Stimulated activated CD4-positive, alpha-beta T cell treated with anti-CD3 and anti-CD28 coated beads, Interleukin-4, amount 100 ng/mL, for 1 hour (primary cell): ENCODE results near the gene KIF26B.

Source experiments
- DNase-seq: peaks from one replicate; pipeline ENCODE4 v3.0.0-alpha.2; 2020

The KIF26B gene

DNA sequence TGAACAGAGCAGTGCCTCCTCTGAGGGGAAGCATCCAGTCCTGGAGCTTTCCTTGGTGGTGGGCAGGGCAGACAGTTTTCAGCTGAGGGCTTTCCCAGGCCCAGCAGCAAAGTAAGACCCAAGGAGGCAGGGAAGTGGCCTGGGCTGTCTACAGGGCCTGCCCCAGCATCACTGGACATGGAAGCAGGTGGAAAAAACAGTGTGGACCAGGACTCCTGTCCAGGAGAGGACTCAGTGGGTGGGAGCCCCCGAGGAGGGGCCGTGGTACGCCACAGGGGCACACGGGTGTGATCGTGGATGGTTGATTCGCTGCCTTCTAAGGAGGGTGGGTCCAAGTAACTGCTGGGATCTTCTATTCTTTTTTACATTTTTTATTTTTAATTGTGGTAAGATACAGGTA, 387.6 kb downstream of the KIF26B start:
- DNase-seq: no peak

DNA sequence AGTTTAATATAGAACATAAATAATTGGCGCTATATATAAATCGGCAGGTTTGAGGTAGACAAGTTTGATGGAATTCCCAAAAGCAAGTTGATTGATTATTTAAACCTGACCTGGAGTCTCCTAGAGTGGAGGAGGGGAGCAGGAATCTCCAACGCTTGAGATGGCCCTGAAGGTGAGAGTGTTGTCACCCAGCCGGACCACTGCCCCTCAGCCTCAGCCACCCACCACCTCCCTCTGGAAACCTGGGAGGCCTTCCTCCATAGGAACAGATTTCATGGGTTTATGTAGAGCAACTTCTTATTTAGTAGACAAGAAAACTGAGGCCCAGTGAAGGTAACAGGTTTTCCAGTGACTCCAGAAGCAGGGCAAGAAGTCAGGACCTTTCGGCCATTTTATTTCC, 389.5 kb downstream of the KIF26B start:
- no peak for DNase-seq

DNA sequence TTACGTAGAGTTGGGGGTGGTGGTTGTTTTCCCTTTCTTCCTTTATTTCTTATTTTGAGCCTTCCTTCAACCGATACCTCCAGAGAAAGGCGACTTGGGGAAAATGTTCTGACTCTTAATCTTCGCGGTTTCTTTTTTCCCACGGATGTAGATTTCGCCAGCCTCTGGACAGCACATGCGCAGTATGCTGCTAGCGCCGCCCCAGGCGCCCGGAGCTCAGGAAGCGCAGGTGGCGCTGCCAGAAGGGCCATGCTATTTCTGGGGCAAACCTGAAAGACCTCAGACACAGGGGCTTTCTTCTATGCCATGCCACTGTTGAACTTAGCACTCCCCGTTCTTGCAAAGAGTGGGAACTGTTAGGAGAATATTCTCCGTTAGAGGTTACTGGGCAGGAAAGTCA, 392.1 kb downstream of the KIF26B start:
- DNase-seq: no peak

DNA sequence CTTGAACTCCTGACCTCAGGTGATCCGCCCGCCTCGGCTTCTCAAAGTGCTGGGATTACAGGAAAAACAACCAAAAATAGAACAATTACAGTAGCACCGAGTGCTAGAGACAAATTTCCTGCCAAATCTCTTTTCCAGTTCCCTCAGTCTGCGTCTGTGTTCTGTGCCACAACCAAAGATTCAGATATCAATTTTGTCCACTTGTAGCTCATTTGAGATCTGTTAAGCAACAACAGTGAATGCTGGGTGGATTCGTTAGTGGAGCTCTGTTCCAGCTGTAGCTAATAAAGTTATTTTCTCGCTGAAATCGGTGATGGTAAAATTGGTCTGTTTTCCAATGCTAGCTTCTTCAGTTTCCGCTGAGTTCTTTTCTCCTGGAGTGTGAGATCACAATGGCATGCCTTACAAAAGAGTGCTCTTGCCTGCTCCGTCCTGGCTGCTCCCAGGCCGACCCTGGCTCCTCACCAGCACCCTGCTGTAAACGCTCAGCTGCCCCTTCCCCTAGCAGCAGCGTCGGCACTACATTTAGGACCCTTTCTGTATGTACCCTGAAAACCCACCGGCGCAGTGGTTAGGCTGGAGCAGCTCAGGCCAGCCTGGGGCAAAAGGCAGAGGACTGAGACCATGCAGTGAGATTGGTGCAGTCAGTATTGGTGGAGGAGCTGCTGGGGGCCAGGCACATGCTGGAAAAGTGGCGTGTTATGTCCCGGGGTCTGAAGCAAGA, 395.4 kb downstream of the KIF26B start:
- DNase-seq: no peak

DNA sequence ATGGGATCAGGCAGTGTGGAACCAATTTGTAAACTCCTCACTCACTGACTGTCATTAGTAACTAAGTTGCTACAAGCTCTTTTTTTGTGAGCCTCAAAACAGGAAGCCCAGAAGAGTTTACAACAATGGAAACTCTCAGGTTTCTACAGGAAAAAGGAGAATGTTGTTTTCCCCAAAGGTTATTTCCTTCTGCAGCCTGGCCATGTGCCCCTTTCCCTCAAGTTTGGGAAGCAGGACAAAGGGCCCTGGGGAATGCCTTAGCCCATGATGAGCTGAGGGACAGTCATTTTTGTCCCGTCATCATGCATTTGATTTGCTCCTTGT, 395.9 kb downstream of the KIF26B start:
- no peak for DNase-seq

DNA sequence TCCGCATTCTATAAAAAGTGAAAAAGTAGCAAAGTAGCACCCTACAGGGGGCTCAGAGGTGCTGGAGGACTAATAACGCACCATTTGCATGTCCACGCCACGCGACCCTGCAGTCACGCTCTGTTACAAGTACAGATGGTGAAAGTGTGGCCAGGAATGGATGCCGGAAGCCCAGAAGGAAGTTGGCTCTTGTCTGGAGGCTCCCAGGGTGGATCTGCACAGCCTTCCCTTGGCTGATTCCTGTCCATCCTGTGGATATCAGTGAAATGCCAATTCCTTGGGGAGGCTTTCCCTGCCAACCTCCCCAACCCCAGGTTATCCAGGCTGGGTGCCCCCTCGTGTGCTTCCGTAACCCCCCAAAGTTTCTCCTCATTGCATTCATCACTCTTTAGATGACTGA, 396.8 kb downstream of the KIF26B start:
- no peak for DNase-seq

DNA sequence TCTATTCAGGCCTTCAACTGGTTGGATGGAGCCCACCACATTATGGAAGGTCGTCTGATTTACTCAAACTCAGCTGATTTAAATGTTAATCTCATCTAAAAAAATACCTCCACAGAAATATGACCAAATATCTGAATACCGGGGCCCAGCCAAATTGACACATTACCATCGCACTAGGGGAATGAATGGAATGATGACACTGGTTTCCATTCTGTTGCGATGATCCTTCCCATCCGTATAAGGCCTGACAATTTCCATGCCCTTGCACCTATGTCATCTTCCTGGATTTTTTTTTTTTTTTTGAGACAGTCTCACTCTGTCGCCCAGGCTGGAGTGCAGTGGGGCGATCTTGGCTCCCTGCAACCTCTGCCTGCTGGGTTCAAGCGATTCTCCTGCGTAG, 397.5 kb downstream of the KIF26B start:
- no peak for DNase-seq

DNA sequence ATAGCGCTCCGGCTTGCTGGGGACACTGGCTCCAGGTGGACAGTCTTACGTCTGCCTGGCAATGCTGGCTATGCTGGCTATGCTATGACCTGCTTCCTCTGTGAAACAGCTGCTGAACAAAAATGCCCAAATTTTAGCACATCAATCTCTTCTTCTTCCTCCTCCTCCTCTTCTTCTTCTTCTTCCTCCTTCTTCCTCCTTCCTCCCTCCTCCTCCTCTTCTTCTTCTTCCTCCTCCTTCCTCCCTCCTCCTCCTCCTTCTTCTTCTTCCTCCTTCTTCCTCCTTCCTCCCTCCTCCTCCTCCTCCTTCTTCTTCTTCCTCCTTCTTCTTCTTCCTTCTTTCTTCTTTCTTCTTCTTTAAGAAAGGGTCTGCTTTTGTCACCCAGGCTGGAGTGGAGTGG, 401.3 kb downstream of the KIF26B start:
- no peak for DNase-seq

DNA sequence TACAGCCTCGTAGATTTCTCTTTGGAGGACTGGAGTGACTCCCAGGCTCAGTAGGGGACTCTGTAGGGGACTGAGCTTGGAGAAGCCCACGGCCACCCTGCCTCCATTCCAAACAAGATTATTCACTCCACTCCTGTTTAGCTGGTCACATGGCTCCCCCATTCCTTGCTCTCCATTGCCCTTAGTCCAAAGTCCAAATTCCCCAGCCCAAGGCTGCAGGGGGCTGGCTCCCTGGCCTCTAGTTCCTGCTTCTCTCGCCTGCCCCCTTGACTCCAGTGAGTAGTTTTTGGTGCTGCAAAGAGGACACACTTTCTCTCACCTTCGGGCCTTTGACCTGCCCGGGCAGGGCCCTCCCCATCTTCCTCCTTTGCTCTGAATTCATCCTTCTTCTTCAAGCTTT, 403.3 kb downstream of the KIF26B start:
- DNase-seq: no peak

DNA sequence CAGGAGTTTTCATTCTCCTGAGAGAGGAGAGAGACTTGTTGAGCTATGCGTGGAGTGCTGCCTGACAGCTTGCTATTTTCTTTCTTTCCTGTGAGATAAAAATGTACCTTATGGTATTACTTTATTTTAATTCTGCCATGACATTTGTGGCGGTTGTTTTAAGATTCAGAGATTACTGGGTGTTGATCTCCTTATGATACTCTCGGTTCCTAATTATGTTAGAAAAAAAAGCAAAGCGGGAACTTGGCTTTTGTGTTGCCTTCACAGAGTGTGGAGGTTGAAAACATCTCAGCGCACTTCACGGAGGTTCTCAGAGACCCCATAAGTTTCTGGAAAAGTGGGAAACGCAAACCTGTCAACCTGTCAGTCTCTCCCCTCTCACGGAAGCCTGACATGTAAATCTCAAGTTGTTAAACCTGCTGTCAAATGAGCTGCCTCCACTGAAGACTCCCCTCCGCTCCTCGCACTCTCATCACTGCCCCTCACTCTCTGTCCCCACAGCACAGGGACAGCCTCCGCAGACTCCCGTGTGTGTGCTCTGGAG, 405.6 kb downstream of the KIF26B start:
- no peak for DNase-seq

DNA sequence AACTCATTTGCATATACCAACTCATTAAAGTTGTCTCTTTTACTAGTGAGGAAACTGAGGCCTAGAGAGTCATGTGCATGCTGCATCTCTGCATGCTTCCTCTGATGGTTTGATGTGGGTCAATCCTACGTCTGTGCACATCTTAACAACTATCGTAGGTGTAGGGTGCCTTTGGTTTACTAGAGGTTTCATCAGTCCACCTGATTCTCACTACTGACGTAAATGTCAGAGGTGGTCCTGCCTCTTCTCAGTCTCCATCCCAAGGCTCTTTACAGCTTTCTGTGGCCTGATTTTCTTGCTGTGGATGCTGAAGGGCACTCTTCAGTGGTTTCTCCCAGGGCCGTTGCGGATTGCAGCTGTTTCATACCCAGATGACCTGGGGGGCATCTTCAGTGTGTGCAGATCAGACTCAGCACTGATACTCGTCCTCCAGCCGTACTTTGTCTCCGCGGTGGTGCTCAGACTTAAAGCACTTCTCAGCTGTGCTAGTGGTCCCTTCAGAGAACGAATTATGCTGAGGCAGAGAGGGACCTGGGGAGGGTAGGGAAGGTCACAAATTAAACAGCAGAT, 407.0 kb downstream of the KIF26B start:
- DNase-seq: no peak

DNA sequence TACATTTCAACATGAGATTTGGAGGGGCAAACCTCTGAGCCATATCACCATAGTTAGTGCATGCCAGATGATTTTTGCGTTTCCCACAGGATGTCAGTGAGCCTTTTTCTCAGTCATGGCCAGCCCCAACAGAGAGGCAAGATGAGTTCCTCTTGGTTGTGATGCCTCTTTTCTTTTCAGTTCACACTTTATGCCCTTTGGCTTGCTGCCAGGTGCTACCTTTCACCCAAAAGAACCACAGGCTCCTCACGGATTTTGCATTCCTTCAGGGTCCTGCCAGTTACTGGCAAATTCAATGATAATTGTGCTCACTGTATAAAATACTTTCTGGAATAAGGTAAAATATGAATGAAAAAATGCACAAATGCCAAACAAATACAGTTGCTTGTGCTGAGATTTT, 411.3 kb downstream of the KIF26B start:
- DNase-seq: no peak

DNA sequence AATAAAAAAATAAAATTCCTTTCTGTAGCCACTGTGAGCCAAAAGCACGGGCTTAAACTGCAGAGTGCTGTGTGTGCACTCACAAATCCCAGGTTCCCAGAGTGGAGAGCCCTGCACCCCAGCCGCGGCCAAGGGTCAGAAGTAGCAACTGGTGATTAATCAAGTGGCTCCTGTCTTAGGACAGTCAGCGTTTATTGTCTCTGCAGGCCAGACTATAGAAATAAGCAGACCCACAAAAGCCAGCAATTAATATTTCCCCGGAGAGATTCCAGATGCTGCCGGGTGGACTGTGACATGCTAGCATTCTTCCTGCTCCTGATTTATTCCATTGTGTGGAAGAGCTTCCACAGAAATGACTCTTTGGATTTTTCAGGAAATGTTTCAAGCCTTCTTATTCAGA, 412.2 kb downstream of the KIF26B start:
- DNase-seq: no peak

DNA sequence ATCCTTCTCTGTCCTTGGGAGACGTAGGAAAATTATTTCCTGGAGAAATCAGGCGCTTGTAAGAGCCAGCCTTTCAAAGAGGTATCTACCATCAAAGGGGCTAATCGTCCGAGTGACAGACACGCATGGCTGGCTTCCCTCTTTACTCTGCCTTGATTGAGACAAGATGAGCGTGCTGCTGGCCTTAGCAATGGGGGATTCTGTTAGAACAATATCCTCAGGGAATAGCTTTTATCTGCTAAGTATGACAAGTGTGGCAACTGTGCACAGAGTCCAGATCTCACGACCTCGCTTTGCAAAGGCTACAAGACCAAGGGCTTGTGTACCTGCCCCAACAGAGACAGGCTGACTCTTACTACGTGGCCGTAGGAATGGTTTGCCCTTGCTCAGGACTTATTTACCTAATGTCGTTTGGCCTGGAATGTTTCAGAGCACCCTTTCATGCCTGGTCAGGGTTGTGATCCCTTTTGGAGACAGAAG, 417.1 kb downstream of the KIF26B start:
- no peak for DNase-seq

DNA sequence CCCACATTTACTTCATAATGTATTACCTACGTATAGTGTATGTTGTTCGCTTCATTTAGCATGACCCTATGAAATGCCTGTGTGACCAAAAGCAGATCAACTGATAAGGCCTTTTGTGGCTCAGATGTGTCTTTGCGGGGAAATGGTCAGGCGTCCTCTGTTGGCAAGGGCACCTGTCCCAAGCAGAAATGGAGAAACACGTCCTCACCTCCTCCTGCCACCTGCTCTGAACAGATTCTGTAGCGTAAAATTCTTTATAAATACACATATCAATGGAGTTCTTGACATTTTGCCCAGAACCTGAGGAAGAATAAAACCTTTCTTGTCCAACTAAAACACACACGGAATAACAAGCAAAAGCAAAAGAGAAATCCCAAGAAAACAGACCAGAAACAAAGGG, 417.9 kb downstream of the KIF26B start:
- no peak for DNase-seq

DNA sequence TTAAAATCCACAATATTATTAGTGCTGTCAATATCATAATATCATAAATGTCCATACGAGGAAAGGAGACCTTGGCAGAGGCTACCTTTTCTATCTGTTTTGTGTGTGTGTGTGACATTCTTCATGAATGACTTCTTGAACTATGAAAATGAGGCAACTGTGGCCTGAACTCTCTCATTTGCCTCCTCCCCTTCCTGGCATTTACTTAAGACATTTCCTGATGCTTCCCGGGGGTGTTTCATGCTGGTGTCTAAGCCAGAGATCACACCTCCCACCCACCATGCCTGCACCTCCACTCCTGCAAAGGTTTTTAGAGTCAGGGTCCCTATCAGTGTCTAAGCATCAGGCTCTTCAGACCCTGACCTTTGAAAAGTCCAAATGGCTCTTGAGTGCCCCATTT, 420.9 kb downstream of the KIF26B start:
- no peak for DNase-seq

DNA sequence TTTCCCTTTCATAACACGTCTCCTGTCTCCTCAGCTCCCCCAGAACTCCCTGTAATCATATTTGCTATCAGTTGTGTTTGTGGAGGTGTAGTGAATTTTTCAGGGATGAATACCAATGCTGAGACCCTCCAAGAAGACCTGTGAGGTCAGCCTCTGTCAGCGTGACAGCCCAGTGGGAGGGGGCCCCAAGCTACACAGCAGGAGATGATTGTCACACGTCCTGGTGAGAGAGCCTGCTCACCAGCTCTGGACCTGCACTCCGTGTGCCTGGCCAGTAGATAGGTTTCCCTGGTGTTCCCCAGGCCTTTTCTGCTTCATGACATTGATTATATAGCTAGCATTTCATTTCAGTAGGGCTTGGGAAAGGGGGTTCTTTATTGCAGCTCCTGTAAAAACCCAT, 421.5 kb downstream of the KIF26B start:
- no peak for DNase-seq

DNA sequence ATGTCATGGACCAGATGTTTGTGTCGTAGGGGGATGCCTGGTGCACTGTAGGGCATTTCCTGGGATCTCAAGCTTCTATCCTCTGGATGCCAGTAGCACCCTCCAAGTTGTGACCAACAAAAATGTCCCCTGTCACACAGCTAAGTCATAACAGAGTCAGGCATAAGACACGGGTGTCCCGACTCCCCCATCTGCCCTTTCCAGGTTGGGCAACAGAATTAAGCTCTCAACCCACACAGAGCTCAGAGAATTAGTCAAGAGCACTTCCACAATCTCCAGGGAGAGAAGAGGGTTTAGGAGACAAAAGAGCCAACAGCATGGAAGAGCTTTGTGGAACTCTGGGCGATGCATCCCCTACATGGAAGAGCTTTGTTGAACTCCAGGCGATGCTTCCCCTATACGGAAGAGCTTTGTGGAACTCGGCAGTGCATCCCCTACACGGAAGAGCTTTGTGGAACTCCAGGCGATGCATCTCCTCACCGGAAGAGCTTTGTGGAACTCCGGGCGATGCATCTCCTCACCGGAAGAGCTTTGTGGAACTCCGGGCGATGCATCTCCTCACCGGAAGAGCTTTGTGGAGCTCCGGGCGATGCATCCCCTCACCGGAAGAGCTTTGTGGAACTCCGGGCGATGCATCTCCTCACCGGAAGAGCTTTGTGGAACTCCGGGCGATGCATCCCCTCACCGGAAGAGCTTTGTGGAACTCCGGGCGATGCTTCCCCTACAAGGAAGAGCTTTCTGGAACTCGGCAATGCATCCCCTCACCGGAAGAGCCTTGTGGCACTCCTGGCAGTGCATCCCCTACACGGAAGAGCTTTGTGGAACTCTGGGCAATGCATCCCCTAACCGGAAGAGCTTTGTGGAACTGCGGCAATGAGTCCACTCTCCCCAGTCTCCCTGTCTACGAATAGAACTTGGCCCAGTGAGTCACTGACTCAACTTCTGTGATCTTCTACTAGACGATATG, 422.7 kb downstream of the KIF26B start:
- DNase-seq: no peak

DNA sequence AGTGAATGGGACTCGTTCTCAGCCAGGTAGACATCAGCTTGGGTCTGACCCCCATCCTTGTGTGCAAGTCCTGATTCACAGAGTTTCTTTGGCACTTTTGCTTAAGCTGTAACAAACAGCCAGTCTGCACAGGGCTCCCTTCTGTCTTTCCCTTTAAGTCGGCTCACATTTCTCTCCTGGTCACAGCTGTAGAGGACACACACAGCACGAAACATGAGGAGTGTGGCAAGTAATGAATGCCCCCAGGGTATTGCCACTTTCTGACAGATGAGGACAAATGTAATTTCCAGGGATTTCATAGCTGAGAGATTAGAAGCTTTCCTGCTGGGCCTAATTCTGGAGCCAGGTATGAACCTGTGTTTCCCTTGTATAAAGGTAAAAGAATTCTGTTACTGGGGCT, 423.5 kb downstream of the KIF26B start:
- no peak for DNase-seq

DNA sequence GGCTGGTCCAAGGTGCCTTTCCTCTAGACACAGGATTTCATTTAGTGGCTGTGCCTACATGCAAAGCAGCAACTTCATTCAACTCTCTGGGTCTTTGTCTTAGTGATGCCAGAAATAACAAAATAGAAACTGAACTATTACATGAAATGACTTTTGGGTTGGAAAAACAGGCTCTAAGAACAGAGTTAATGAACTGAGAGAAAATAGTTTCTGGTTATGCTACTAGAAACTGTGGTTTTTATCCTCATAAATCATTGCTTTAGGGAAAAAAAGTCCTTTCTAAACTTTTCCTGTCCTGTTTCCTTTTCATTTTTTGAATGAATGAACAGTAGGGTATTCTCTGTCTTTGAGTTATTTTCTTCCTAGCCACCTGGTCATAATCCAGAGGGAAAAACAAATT, 424.0 kb downstream of the KIF26B start:
- no peak for DNase-seq

DNA sequence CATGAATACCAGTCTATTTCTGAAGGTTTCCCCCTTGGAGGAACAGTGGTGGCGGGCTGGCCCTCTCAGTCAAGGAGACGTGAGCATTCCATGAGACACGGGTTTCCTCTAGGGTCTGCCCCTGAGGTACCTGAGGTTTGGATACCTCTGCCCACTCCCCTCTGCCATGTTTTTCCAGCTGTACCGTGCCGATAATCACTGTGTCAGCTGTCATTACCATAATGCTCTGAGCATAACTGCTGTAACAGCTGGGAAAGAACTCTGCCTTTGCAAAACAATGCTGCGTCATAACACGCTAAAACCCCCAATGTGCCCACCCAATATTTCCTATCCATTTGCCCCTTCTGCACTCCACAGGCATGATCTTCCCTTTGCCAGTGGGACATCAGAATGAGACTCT, 425.1 kb downstream of the KIF26B start:
- no peak for DNase-seq

DNA sequence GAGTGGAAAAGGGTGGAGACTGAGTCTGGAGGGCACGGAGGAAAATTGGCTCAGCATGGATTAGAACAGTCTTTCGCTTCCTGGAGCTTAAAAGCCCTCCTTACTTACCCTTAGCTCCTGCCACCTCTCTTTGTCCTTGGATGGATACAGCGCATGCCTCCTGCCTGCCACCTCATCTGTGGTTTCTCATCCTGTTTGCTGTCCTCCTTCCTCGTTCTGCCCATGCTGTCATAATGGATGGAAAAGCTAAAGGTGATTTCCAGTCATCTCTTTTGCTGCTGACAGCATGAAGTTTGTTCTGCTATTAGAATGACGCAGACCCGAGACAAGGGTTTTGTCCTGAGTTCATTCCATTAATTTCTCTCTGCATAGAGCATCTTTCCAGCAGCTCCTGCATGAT, 425.9 kb downstream of the KIF26B start:
- DNase-seq: no peak

DNA sequence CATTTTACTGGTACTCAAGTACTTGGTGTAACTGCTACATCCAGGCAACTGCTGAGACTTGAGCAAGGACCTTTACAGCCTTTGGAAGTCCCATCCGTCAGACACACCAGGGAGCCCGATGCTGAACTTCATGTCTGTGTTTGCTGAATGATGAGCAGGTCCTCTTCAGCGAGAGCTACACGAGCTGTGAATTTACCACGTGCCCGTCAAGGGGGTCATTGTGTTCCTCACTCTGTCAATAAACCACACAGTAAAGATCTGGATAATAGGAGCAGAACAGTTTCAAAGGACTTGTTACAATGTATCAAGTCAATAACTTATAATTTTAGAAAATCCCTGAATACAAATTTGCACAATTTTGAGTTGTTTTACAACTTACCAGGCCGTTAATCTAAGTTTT, 427.2 kb downstream of the KIF26B start:
- no peak for DNase-seq

DNA sequence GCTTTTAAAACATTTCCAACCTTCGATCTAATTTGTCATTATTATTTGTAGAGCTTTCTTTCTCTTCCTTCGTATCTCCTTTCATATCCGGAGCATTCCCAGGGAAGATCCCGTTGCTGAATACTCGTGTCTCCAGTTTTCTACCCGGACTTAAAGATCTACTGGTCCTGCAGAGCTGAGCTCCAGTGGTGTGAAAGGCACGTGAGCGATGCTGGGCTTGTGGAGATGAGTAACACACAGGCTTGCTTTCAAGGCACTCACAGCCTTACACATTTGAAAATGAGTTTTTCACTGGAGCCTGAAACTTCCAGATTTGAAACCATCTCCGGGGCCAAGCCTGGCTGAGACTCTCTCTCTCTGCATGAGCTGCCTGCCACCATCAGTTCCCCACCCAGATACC, 428.3 kb downstream of the KIF26B start:
- no peak for DNase-seq
